ENCODE data around the gene HNF1B. TPM values are rescaled to one million over a fixed set of nuclear protein-coding genes. Genes with fewer than 3 reads are reported as not detected.
A peak's percentile ranks its signal among the peaks of the same experiment; 100 is the strongest.
"Not testable (repeated sequence)": the region's sequence is repeated elsewhere in the genome, so short reads cannot be mapped to it uniquely, and the experiment has no call there.

The HNF1B gene
- total RNA-seq, 6 donors from 2014 or later, result 14.4 to 31.4 (median 16.0) TPM

- WGBS, 2 donors, result 91 to 92% methylated on average over 3 of the region's 3 CpGs
- H3K9me3 ChIP-seq, result no peaks in the 10 kb centered on the region
- no peaks in the 10 kb centered on the region for H3K4me1 ChIP-seq
- H3K4me3 ChIP-seq, result no peak overlapping the region
- no peaks in the 10 kb centered on the region for H3K36me3 ChIP-seq
- TF ChIP-seq POLR2AphosphoS5 (IDR thresholded peaks at IDR 0.05) (no peak), POLR2A (IDR thresholded peaks at IDR 0.05) (no peak)
- TF ChIP-seq, protein P1, sequence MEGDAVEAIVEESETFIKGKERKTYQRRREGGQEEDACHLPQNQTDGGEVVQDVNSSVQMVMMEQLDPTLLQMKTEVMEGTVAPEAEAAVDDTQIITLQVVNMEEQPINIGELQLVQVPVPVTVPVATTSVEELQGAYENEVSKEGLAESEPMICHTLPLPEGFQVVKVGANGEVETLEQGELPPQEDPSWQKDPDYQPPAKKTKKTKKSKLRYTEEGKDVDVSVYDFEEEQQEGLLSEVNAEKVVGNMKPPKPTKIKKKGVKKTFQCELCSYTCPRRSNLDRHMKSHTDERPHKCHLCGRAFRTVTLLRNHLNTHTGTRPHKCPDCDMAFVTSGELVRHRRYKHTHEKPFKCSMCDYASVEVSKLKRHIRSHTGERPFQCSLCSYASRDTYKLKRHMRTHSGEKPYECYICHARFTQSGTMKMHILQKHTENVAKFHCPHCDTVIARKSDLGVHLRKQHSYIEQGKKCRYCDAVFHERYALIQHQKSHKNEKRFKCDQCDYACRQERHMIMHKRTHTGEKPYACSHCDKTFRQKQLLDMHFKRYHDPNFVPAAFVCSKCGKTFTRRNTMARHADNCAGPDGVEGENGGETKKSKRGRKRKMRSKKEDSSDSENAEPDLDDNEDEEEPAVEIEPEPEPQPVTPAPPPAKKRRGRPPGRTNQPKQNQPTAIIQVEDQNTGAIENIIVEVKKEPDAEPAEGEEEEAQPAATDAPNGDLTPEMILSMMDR (IDR thresholded peaks at IDR 0.05), result no peak
- no peaks in the 10 kb centered on the region for H3K27me3 ChIP-seq
- no peak overlapping the region for H3K27ac ChIP-seq
- DNase-seq, result no peak
- ATAC-seq (ENCODE audit: low FRiP score in 2 of 2), result peak in 1 of 2 donors; percentile 30
Observed at GRCh38 chr17:37682007-37682406, 62.9 kb downstream of the HNF1B start.

GRCh38 chr17:37679995-37680394, 64.9 kb downstream of the HNF1B start:
- not testable (repeated sequence) for ATAC-seq (ENCODE audit: low FRiP score in 2 of 2); H3K4me1 ChIP-seq; H3K27ac ChIP-seq; H3K9me3 ChIP-seq; DNase-seq; H3K36me3 ChIP-seq; H3K27me3 ChIP-seq; H3K4me3 ChIP-seq
- whole genome bisulfite sequencing, 2 donors, result 93 to 94% methylated on average over 2 of the region's 2 CpGs

GRCh38 chr17:37678036-37678435, 66.8 kb downstream of the HNF1B start:
- H3K4me3 ChIP-seq, result no peak overlapping the region
- no peaks in the 10 kb centered on the region for H3K27me3 ChIP-seq
- TF ChIP-seq, protein P1 (IDR thresholded peaks at IDR 0.05), result no peak
- no peak for TF ChIP-seq EP300 (IDR thresholded peaks at IDR 0.05)
- no peak for TF ChIP-seq POLR2A (IDR thresholded peaks at IDR 0.05)
- no peak for TF ChIP-seq POLR2AphosphoS5 (IDR thresholded peaks at IDR 0.05)
- H3K36me3 ChIP-seq, result no peaks in the 10 kb centered on the region
- DNase-seq, result no peak
- H3K9me3 ChIP-seq, result no peaks in the 10 kb centered on the region
- no peak overlapping the region for H3K27ac ChIP-seq
- ATAC-seq (ENCODE audit: low FRiP score in 2 of 2), result no peak
- whole genome bisulfite sequencing, 2 donors, result 100% methylated on average over 1 of the region's 1 CpG
- no peaks in the 10 kb centered on the region for H3K4me1 ChIP-seq

DNA sequence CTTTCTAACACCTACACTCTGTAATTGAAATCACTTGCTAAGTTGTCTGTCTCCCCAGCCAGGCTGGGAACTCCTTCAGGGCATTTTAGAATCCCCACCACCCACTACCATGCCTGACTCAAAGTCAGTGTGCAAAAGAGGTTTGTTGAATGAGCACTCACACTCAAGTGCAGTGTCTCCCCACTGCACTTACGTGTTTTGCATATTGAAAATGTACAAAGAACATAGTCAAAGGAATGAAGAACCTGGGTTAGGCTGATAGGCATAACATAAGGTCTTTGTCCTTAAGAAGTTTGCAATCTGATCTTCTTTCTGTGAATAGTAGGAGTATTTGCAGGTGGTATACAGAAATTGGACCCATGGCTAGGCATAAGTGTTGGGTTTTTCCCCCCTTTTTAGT, 67.8 kb downstream of the HNF1B start:
- TF ChIP-seq EP300 (IDR thresholded peaks at IDR 0.05) (no peak), POLR2A (IDR thresholded peaks at IDR 0.05) (no peak), POLR2AphosphoS5 (IDR thresholded peaks at IDR 0.05) (no peak)
- TF ChIP-seq, protein P1 (IDR thresholded peaks at IDR 0.05), result no peak
- 69 to 93% methylated on average over 1 of the region's 1 CpG for WGBS, 2 donors

DNA sequence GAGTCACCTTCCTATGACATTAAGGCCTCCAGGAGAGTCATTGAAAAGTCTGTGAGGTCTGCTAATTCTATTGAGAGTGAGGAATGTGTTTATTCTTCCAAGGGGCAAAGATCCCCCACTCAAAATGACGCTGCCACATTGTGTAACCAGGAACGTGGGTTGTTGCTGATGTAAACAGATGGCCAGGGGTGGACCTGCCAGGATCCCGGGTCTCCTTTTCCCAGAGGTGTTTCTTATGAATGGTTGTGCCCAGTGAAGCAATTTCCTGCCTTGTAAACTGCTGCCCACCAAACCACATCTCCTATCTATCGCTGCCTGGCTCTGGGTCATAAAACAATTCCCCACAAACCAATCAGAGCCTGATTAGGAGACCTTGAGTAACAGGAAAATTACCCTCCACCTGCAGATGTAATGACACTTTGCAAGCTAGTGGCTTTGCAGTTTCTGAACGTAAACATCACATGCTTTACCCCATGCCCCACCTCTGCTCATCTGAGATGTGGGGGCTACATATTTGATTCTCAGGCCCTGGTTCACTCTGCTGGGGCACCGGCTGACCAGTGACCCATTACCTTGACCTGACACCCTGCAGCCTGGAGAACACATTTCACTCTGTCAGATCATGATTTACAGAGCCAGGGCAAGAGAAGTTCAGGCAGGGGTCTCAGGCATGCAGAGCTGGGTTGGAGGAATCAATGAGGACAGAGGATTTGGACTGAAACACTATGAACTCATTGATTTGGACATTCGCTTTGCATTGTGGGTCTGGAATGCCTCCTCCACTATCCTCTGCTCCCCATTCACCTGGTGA, 68.5 kb downstream of the HNF1B start:
- DNase-seq (no peak), ATAC-seq (ENCODE audit: low FRiP score in 2 of 2) (no peak)
- TF ChIP-seq, protein P1 (IDR thresholded peaks at IDR 0.05), result no peak
- TF ChIP-seq EP300 (IDR thresholded peaks at IDR 0.05) (no peak), POLR2A (IDR thresholded peaks at IDR 0.05) (no peak), POLR2AphosphoS5 (IDR thresholded peaks at IDR 0.05) (no peak)
- 36 to 51% methylated on average over 4 to 7 of the region's 7 CpGs for WGBS, 2 donors
- Histone ChIP-seq H3K4me1 (no peaks in the 10 kb centered on the region), H3K4me3 (no peak overlapping the region), H3K27ac (no peak overlapping the region), H3K27me3 (no peaks in the 10 kb centered on the region), H3K9me3 (no peaks in the 10 kb centered on the region), H3K36me3 (no peaks in the 10 kb centered on the region)

More for the DNA sequence above, 67.8 kb downstream of the HNF1B start:
- ATAC-seq (ENCODE audit: low FRiP score in 2 of 2) (no peak), DNase-seq (no peak)
- H3K4me1 ChIP-seq, result no peaks in the 10 kb centered on the region
- no peak overlapping the region for H3K27ac ChIP-seq
- H3K4me3 ChIP-seq, result no peak overlapping the region
- H3K27me3 ChIP-seq, result no peaks in the 10 kb centered on the region
- no peaks in the 10 kb centered on the region for H3K9me3 ChIP-seq
- no peaks in the 10 kb centered on the region for H3K36me3 ChIP-seq
